ENCODE measurements around the gene TSPAN3. TPM values are rescaled to one million over a fixed set of nuclear protein-coding genes. Genes with fewer than 3 reads are reported as not detected.

TSPAN3 gene
- total and polyA plus RNA-seq, 8 donors = 319 to 645 (median 360) TPM

GRCh38 chr15:77042955-77043920 lies 27.7 kb downstream of the TSPAN3 start:
- H3K27me3 ChIP-seq = no peaks in the 10 kb centered on the region
- H3K4me1 ChIP-seq = peaks cover 0 to 11% of the 10 kb centered on the region in 2 donors
- TF ChIP-seq, protein P1, sequence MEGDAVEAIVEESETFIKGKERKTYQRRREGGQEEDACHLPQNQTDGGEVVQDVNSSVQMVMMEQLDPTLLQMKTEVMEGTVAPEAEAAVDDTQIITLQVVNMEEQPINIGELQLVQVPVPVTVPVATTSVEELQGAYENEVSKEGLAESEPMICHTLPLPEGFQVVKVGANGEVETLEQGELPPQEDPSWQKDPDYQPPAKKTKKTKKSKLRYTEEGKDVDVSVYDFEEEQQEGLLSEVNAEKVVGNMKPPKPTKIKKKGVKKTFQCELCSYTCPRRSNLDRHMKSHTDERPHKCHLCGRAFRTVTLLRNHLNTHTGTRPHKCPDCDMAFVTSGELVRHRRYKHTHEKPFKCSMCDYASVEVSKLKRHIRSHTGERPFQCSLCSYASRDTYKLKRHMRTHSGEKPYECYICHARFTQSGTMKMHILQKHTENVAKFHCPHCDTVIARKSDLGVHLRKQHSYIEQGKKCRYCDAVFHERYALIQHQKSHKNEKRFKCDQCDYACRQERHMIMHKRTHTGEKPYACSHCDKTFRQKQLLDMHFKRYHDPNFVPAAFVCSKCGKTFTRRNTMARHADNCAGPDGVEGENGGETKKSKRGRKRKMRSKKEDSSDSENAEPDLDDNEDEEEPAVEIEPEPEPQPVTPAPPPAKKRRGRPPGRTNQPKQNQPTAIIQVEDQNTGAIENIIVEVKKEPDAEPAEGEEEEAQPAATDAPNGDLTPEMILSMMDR (IDR thresholded peaks at IDR 0.05) = no peak
- no peak overlapping the region for H3K27ac ChIP-seq
- H3K4me3 ChIP-seq = no peak overlapping the region
- H3K9me3 ChIP-seq = no peaks in the 10 kb centered on the region
- H3K36me3 ChIP-seq = peaks cover 4 to 61% of the 10 kb centered on the region in 2 donors
- intact Hi-C loops (cut with DNase I) = no loop called here
- DNase-seq (no peak), ATAC-seq (no peak)

DNA sequence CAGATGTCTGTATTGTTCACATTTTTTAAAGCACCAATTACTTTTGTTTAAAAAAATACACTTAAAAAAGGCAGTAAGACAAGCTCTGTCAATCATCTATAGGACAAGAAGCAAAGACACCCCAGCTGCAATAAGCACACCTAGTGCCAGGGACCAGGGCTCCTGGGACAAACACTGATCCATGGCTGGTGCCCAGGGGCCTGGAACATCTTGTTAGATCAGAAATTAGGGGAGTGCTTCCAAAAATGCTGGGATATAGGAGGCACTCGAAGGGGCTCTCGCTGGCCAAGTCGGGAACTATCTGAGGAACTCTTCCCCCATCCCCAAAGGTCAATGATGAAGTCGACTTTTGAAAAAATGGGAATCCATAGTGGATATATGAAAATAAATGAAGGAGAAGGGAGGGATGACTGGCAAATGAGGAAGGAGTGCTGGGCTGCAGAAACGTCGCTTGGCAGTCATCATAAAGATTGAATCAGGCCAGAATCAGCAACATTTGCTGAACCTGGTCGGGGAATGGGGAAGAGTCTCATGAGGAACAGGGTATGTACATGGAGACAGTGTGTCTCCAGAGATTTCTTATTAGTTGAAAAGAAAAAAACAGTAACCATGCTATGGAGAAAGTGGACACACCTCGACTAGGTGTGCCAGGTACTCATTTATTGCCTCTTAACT lies 28.5 kb downstream of the TSPAN3 start:
- TF ChIP-seq, protein P1 (IDR thresholded peaks at IDR 0.05) = no peak
- ATAC-seq = no peak
- DNase-seq = no peak

DNA sequence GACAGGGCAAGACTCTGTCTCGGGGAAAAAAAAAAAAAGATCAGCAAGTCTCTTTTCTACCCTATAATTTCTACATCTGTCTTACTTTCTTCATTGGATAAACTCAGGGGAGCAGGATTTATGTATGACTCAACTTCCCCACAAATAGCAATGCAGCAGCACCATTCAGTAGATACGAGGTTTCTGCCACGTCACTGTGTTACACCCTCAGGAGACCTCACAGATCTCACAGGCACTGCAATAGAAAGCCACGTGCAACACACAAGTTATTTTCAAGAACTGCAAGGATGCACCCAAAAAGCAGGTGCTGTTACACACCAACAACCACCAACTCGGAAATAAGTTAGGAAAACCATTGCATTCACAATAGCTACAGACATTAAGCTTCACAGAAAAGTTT lies 30.2 kb downstream of the TSPAN3 start:
- no peaks in the 10 kb centered on the region for H3K27me3 ChIP-seq
- no peaks in the 10 kb centered on the region for H3K9me3 ChIP-seq
- no peak overlapping the region for H3K27ac ChIP-seq
- no peak for DNase-seq
- no peak for ATAC-seq
- TF ChIP-seq, protein P1 (IDR thresholded peaks at IDR 0.05) = no peak
- intact Hi-C loops (cut with DNase I) = no loop called here
- H3K36me3 ChIP-seq = peaks cover 0 to 63% of the 10 kb centered on the region in 2 donors
- H3K4me3 ChIP-seq = no peak overlapping the region
- peaks cover 0 to 11% of the 10 kb centered on the region in 2 donors for H3K4me1 ChIP-seq

More for the DNA sequence above, 28.5 kb downstream of the TSPAN3 start:
- H3K27me3 ChIP-seq = no peaks in the 10 kb centered on the region
- peaks cover 0 to 11% of the 10 kb centered on the region in 2 donors for H3K4me1 ChIP-seq
- no peaks in the 10 kb centered on the region for H3K9me3 ChIP-seq
- intact Hi-C loops (cut with DNase I) = no loop called here
- H3K27ac ChIP-seq = no peak overlapping the region
- peaks cover 4 to 62% of the 10 kb centered on the region in 2 donors for H3K36me3 ChIP-seq
- H3K4me3 ChIP-seq = no peak overlapping the region

GRCh38 chr15:77039848-77040247 lies 31.1 kb downstream of the TSPAN3 start:
- peak in 1 of 4 donors; percentile 60 for DNase-seq
- TF ChIP-seq, protein P1 (IDR thresholded peaks at IDR 0.05) = no peak
- H3K9me3 ChIP-seq = no peaks in the 10 kb centered on the region
- ATAC-seq = no peak
- no peak overlapping the region for H3K4me3 ChIP-seq
- H3K36me3 ChIP-seq = peaks cover 0 to 64% of the 10 kb centered on the region in 2 donors
- no peak overlapping the region for H3K27ac ChIP-seq
- peaks cover 0 to 9% of the 10 kb centered on the region in 2 donors for H3K4me1 ChIP-seq
- intact Hi-C loops (cut with DNase I) = no loop called here
- H3K27me3 ChIP-seq = no peaks in the 10 kb centered on the region

DNA sequence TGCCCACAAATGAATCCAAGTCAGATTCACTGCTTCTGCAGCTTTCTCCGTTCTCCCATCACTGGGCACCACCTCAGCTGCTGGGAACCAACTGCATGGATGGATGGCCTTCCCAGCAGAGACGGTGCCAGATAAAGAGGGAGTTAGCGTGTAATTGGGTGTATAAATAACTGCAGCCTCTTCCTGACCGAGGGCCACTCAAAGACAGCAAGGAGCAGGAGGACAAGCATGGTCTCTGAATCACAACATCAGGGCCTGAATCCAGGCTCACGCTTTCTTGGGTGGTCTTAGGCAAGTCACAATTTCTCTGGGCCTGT lies 31.7 kb downstream of the TSPAN3 start:
- intact Hi-C loops (cut with DNase I) = no loop called here

More for the DNA sequence above, 31.7 kb downstream of the TSPAN3 start:
- peaks cover 0 to 3% of the 10 kb centered on the region in 2 donors for H3K4me1 ChIP-seq
- no peaks in the 10 kb centered on the region for H3K27me3 ChIP-seq
- no peak overlapping the region for H3K27ac ChIP-seq
- TF ChIP-seq, protein P1 (IDR thresholded peaks at IDR 0.05) = no peak
- ATAC-seq (no peak), DNase-seq (no peak)
- no peak overlapping the region for H3K4me3 ChIP-seq
- H3K36me3 ChIP-seq = peaks cover 0 to 64% of the 10 kb centered on the region in 2 donors
- H3K9me3 ChIP-seq = no peaks in the 10 kb centered on the region

Measured in left lung (tissue), 10 donors.